ENCODE measurements around the gene TBC1D5.

The TBC1D5 gene

DNA sequence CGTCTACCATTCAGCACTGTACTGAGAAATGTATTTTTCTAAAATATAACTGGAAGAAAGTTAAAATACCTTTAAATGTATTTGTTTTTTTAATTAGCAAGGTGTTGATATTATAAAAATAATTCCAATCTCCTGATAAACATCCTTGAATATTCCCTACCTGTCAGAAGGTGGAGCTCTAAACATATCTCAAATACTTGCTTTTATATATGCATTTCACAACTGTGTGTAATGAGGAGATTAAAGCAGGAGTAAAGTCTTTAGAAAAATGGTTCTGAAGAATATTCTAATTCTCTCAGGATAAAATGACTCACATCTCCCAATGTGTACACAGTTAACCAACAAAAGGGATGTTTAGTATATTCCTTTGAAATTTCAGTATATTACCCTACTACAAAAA is 434.9 kb downstream of the TBC1D5 start:
- Histone ChIP-seq H3K27me3 (ENCODE audit: control insufficient read depth, insufficient read depth, low read length) (no peaks in the 10 kb centered on the region), H3K4me3 (ENCODE audit: low read length) (no peak overlapping the region), H3K36me3 (ENCODE audit: control insufficient read depth, insufficient read depth, low read length) (no peaks in the 10 kb centered on the region), H3K4me1 (ENCODE audit: control insufficient read depth, insufficient read depth, low read length) (no peaks in the 10 kb centered on the region), H3K9ac (ENCODE audit: low read length) (no peak overlapping the region), H3K9me3 (ENCODE audit: control insufficient read depth, low read length) (no peaks in the 10 kb centered on the region)

DNA sequence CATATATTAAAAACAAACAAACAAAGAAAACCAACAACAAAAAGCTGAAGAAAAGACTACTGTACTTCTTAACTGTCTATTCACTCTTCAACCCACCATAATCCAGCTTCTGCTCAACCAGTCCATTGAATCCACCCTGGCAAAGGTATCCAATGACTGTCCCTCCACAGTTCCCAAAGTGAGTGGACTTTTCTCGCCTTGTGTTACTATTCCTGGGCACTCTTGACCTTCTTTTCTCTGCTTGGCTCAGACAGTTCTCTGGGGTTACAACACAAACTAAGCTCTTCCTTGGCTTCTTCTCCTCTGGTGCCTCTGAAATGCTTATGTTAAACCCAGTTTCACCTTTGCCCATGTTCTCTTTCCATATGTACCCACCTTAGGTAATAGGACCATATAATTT is 437.5 kb downstream of the TBC1D5 start:
- H3K4me1 ChIP-seq (ENCODE audit: control insufficient read depth, insufficient read depth, low read length): no peaks in the 10 kb centered on the region
- H3K9me3 ChIP-seq (ENCODE audit: control insufficient read depth, low read length): no peaks in the 10 kb centered on the region
- H3K4me3 ChIP-seq (ENCODE audit: low read length): no peak overlapping the region
- H3K27me3 ChIP-seq (ENCODE audit: control insufficient read depth, insufficient read depth, low read length): no peaks in the 10 kb centered on the region
- H3K9ac ChIP-seq (ENCODE audit: low read length): no peak overlapping the region
- H3K36me3 ChIP-seq (ENCODE audit: control insufficient read depth, insufficient read depth, low read length): no peaks in the 10 kb centered on the region

DNA sequence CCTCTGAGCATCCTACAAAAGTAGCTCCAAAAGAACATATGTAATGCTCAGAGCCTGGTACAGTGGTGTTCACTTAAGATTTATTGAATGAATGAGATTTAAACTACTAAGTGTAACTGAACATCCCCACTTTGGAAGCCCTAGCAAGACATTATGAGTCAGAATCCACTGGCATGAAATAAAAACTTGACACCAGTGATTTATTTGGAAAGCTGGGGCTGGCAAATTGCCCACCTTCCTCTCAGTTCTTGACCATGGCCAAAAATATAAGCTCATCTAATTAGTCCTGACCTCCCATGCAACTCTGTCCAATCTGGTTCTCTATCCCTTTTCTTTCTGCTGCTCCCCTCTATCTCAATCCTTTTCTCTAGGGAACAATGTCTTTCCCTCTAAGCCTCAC is 439.7 kb downstream of the TBC1D5 start:
- H3K27me3 ChIP-seq (ENCODE audit: control insufficient read depth, insufficient read depth, low read length): no peaks in the 10 kb centered on the region
- no peaks in the 10 kb centered on the region for H3K36me3 ChIP-seq (ENCODE audit: control insufficient read depth, insufficient read depth, low read length)
- no peak overlapping the region for H3K4me3 ChIP-seq (ENCODE audit: low read length)
- H3K9ac ChIP-seq (ENCODE audit: low read length): no peak overlapping the region
- no peaks in the 10 kb centered on the region for H3K4me1 ChIP-seq (ENCODE audit: control insufficient read depth, insufficient read depth, low read length)
- H3K9me3 ChIP-seq (ENCODE audit: control insufficient read depth, low read length): no peaks in the 10 kb centered on the region

DNA sequence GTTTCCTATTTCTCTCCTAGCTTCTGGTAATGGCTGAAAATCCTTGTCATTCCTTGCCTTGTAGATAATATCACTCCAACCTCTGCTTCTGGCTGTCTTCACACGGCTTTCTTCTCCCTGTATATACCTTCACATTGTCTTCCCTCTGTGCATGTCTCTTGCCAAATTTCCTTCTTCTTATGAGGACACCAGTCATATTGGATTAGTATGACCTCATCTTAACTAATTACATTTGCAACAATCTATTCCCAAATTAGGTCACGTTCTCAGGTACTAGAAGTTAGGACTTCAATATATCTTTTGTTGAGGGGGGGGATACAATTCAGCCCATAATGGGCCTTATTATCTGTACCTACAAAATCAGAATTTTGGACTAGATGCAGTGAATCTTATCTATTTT is 440.3 kb downstream of the TBC1D5 start:
- no peaks in the 10 kb centered on the region for H3K36me3 ChIP-seq (ENCODE audit: control insufficient read depth, insufficient read depth, low read length)
- no peaks in the 10 kb centered on the region for H3K4me1 ChIP-seq (ENCODE audit: control insufficient read depth, insufficient read depth, low read length)
- no peaks in the 10 kb centered on the region for H3K27me3 ChIP-seq (ENCODE audit: control insufficient read depth, insufficient read depth, low read length)
- H3K9me3 ChIP-seq (ENCODE audit: control insufficient read depth, low read length): no peaks in the 10 kb centered on the region
- no peak overlapping the region for H3K9ac ChIP-seq (ENCODE audit: low read length)
- H3K4me3 ChIP-seq (ENCODE audit: low read length): no peak overlapping the region

DNA sequence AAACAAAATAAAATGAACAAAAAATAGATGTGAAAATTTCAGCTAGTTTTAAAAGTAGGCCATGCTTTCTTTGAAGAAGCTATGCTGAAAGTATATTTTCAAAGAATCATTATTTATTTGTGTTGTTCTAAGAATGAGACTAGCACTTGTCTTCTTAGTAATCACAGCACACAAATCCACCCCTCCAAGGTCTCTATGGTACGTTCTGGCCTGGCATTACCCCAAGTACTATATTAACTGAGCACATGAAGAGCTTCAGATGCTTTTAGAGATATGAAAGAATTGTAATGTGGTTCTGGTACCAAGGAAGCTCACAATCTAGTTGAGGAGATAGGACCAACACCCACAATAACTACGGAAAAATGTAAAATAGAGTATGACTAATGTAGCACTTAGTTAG is 441.2 kb downstream of the TBC1D5 start:
- Histone ChIP-seq H3K9ac (ENCODE audit: low read length) (no peak overlapping the region), H3K4me1 (ENCODE audit: control insufficient read depth, insufficient read depth, low read length) (no peaks in the 10 kb centered on the region), H3K4me3 (ENCODE audit: low read length) (no peak overlapping the region), H3K36me3 (ENCODE audit: control insufficient read depth, insufficient read depth, low read length) (no peaks in the 10 kb centered on the region), H3K9me3 (ENCODE audit: control insufficient read depth, low read length) (no peaks in the 10 kb centered on the region), H3K27me3 (ENCODE audit: control insufficient read depth, insufficient read depth, low read length) (no peaks in the 10 kb centered on the region)

DNA sequence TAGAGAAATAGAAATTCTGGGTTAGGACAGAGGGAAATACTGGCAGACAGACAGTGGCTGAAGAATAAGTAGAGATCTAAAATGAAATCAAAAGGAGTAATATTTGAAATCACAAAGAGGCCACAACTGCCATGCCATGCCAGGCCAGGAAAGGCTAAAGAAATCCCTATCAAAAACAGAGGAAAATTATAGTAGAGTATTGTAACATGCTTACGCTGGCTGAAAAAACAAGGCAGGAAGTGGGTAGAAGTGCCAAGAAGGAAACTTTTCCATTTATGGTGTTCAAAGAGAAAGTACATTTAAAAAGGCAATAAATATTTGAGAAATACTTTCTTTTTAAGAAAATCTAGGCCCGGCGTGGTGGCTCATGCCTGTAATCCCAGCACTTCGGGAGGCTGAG is 442.0 kb downstream of the TBC1D5 start:
- no peaks in the 10 kb centered on the region for H3K9me3 ChIP-seq (ENCODE audit: control insufficient read depth, low read length)
- H3K9ac ChIP-seq (ENCODE audit: low read length): no peak overlapping the region
- H3K36me3 ChIP-seq (ENCODE audit: control insufficient read depth, insufficient read depth, low read length): no peaks in the 10 kb centered on the region
- no peaks in the 10 kb centered on the region for H3K4me1 ChIP-seq (ENCODE audit: control insufficient read depth, insufficient read depth, low read length)
- no peak overlapping the region for H3K4me3 ChIP-seq (ENCODE audit: low read length)
- H3K27me3 ChIP-seq (ENCODE audit: control insufficient read depth, insufficient read depth, low read length): no peaks in the 10 kb centered on the region

DNA sequence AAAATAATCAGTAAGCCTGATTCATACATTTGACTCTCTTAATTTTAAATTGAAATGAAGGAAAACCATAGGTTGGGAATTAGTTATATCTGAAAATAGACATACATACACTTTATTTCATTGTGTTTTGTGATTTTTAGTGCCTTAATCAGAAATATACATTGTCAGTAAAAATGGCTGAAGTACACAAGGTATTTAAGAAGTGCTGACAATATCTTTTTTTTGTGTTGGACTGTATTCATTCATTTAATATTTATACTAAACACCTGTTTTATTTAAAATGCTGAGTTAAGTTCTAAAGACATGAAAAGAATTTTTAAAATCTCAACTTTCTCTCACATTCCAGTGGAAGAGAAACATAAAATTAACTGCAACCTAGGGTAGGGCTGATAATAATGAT is 444.4 kb downstream of the TBC1D5 start:
- H3K9ac ChIP-seq (ENCODE audit: low read length): no peak overlapping the region
- no peaks in the 10 kb centered on the region for H3K36me3 ChIP-seq (ENCODE audit: control insufficient read depth, insufficient read depth, low read length)
- no peak overlapping the region for H3K4me3 ChIP-seq (ENCODE audit: low read length)
- H3K9me3 ChIP-seq (ENCODE audit: control insufficient read depth, low read length): no peaks in the 10 kb centered on the region
- no peaks in the 10 kb centered on the region for H3K4me1 ChIP-seq (ENCODE audit: control insufficient read depth, insufficient read depth, low read length)
- no peaks in the 10 kb centered on the region for H3K27me3 ChIP-seq (ENCODE audit: control insufficient read depth, insufficient read depth, low read length)

DNA sequence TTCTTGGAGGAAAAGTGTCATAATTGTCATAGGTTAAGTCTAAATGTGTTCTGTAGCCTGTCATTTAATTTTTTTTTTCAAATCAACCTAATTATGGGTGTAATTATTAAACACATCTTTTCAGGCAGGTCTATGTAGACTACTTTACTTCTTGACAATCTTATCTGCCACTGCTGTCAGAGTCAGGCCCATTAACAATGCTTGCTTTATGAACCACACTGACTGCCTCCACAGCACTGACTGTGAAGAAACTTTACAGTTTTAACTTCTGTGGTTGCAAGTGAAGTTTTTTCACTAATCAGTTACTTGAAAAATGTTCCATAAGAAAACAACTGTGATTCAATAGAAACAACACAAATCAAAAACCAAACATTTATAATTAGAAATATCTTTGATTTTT is 449.9 kb downstream of the TBC1D5 start:
- no peaks in the 10 kb centered on the region for H3K9me3 ChIP-seq (ENCODE audit: control insufficient read depth, low read length)
- H3K27me3 ChIP-seq (ENCODE audit: control insufficient read depth, insufficient read depth, low read length): no peaks in the 10 kb centered on the region
- no peak overlapping the region for H3K9ac ChIP-seq (ENCODE audit: low read length)
- H3K36me3 ChIP-seq (ENCODE audit: control insufficient read depth, insufficient read depth, low read length): no peaks in the 10 kb centered on the region
- no peak overlapping the region for H3K4me3 ChIP-seq (ENCODE audit: low read length)
- H3K4me1 ChIP-seq (ENCODE audit: control insufficient read depth, insufficient read depth, low read length): no peaks in the 10 kb centered on the region

DNA sequence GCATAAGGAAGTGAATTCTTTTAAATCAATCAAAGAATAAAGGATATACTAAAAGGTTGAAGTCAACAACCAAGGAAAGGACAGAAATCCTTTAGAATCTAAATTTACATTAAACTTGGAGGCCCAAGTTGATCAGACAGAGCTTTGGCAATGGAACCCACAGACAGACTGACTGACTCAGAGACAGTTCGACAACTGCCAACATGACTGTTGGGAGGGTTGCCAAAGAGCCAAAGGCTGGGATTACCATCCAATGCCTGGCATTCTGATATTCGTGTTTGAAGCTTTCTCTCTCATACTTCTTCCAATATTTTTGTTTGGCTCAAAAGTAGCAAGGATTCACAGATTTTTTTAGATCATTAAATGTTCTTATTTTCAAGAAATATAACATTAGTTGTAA is 451.5 kb downstream of the TBC1D5 start:
- Histone ChIP-seq H3K27me3 (ENCODE audit: control insufficient read depth, insufficient read depth, low read length) (no peaks in the 10 kb centered on the region), H3K4me3 (ENCODE audit: low read length) (no peak overlapping the region), H3K9me3 (ENCODE audit: control insufficient read depth, low read length) (no peaks in the 10 kb centered on the region), H3K36me3 (ENCODE audit: control insufficient read depth, insufficient read depth, low read length) (no peaks in the 10 kb centered on the region), H3K4me1 (ENCODE audit: control insufficient read depth, insufficient read depth, low read length) (no peaks in the 10 kb centered on the region), H3K9ac (ENCODE audit: low read length) (no peak overlapping the region)

DNA sequence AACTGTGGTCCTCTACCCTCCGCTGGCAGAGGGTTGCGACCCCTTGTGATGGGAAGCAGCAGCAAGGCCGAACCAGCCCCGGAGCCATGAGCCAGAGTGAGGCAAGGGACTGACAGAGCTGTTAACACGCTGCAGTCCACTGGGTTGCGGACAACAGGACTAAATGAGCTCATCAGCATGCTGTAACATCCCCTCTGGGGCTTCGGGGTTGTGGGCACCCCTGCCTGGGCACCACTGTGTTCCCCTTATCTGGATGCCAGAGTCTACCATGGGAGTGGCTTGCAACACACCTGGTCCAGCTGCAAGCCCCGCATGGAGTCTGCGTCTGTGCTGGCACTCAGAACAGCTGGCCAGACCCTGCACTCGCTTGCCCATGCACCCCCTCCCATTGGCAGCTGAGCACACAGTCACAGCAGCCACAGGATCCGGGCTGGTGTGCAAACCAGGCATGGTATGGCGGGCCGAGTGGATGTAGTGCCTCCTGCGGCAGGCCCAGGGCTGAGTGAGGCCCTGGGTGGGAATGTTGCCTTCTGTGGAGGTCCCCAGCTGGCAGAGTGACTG is 453.5 kb downstream of the TBC1D5 start:
- no peak overlapping the region for H3K9ac ChIP-seq (ENCODE audit: low read length)
- no peak overlapping the region for H3K4me3 ChIP-seq (ENCODE audit: low read length)
- H3K4me1 ChIP-seq (ENCODE audit: control insufficient read depth, insufficient read depth, low read length): no peaks in the 10 kb centered on the region
- no peaks in the 10 kb centered on the region for H3K36me3 ChIP-seq (ENCODE audit: control insufficient read depth, insufficient read depth, low read length)
- H3K9me3 ChIP-seq (ENCODE audit: control insufficient read depth, low read length): no peaks in the 10 kb centered on the region
- no peaks in the 10 kb centered on the region for H3K27me3 ChIP-seq (ENCODE audit: control insufficient read depth, insufficient read depth, low read length)

DNA sequence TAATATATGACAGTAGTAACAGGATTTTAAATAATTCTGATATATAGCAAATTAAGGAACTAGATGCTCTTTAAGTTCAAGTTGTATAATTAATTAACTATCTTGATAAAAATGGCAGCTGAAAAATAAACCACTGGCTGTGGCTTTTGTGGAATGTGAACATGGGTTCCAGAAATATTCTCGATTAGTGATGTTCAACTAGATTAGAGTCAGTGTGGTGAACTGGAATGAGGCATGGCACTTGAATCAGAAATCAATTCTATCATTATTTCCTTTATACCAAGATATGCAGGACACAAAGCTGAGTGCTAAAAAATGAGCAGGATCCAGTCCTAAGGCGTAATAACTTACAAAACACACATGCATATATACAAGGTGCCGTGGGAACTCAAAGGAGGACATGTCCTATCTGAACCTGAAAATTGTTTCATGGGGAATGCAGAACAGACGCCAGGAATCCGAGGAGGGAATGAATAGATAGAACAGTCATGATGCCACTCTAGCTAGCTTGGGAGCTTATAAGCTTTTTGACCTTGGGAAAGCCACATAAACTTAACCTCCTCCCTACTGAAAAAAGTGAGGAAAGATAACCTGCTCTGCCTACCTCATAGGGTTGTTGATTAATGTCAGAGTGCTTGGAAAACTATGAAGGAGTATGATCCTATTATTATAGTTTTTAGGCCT is 455.3 kb downstream of the TBC1D5 start:
- Histone ChIP-seq H3K9me3 (ENCODE audit: control insufficient read depth, low read length) (no peaks in the 10 kb centered on the region), H3K4me1 (ENCODE audit: control insufficient read depth, insufficient read depth, low read length) (no peaks in the 10 kb centered on the region), H3K9ac (ENCODE audit: low read length) (no peak overlapping the region), H3K36me3 (ENCODE audit: control insufficient read depth, insufficient read depth, low read length) (no peaks in the 10 kb centered on the region), H3K4me3 (ENCODE audit: low read length) (no peak overlapping the region), H3K27me3 (ENCODE audit: control insufficient read depth, insufficient read depth, low read length) (no peaks in the 10 kb centered on the region)

DNA sequence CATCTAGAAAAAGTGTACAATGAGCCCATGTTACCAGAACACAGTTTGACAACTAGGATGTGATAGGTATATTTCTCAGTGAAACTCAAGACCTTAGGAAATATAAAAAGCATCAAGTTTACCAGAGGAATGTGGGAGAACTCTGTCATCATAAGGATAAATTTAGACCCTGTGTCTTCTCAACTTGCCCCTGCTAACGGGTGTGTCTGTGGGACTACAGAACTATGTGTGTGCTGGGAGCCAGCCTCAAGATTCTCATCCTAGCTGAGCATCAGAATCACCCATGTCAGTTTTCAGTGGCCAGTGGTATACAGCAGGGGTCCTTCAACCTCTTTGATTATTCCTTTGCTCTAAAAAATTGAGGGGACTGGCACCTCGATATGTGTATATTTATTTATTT is 464.4 kb downstream of the TBC1D5 start:
- no peak overlapping the region for H3K9ac ChIP-seq (ENCODE audit: low read length)
- H3K36me3 ChIP-seq (ENCODE audit: control insufficient read depth, insufficient read depth, low read length): no peaks in the 10 kb centered on the region
- no peak overlapping the region for H3K4me3 ChIP-seq (ENCODE audit: low read length)
- H3K4me1 ChIP-seq (ENCODE audit: control insufficient read depth, insufficient read depth, low read length): no peaks in the 10 kb centered on the region
- H3K27me3 ChIP-seq (ENCODE audit: control insufficient read depth, insufficient read depth, low read length): no peaks in the 10 kb centered on the region
- H3K9me3 ChIP-seq (ENCODE audit: control insufficient read depth, low read length): no peaks in the 10 kb centered on the region

DNA sequence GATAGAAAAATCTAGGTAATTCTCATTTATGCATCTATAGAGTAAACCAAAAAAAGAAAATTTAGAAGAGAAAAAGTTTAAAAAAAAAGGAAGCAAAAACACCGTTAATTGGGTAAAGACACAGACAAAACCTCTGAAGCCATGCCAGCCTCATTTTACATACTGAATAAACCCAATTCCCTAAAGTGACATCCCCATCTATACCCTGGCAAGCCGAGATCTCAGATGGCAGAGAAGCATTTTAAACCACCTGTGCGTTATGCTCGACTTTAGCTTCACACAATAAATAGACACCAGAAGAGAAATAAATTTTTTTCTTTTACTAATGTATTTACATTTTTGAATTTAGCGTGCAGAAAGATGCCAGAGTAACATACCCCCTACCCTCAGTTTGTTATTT is 475.6 kb downstream of the TBC1D5 start:
- no peak overlapping the region for H3K9ac ChIP-seq (ENCODE audit: low read length)
- no peaks in the 10 kb centered on the region for H3K27me3 ChIP-seq (ENCODE audit: control insufficient read depth, insufficient read depth, low read length)
- no peaks in the 10 kb centered on the region for H3K36me3 ChIP-seq (ENCODE audit: control insufficient read depth, insufficient read depth, low read length)
- no peaks in the 10 kb centered on the region for H3K4me1 ChIP-seq (ENCODE audit: control insufficient read depth, insufficient read depth, low read length)
- H3K4me3 ChIP-seq (ENCODE audit: low read length): no peak overlapping the region
- H3K9me3 ChIP-seq (ENCODE audit: control insufficient read depth, low read length): no peaks in the 10 kb centered on the region
